SK-N-SH (cell line): ENCODE data around the gene ENOX2. TPM values are rescaled to one million over a fixed set of nuclear protein-coding genes. Genes with fewer than 3 reads are reported as not detected.
"Not testable (repeated sequence)": the region's sequence is repeated elsewhere in the genome, so short reads cannot be mapped to it uniquely, and the experiment has no call there.

Experiments used
- CTCF ChIA-PET: fragments of 300-600, 350-600 bp; formaldehyde crosslinking; extraction: SDS; loops from one replicate; lab custom pipeline; 2021; lab: Yijun Ruan, JAX
- POLR2A ChIA-PET: fragments of 350-600 bp; sonication (Branson Sonifier 250); formaldehyde crosslinking; extraction: SDS; loops from one replicate; lab custom pipeline; 2020; ENCODE audit warnings: antibody characterized with exemption, inconsistent platforms; lab: Yijun Ruan, JAX
- DNase-seq: peaks from one replicate; pipeline ENCODE4 v3.0.0; 2012
- H2AFZ ChIP-seq: fragments of 200-600 bp; sonication (generic); 2 replicates; pipeline ENCODE4 v1.8.1; 2016; ENCODE audit warnings: antibody characterized with exemption, mild to moderate bottlenecking, low read depth
- H3F3A ChIP-seq: fragments of 200-600 bp; sonication (generic); replicated peaks from 2 replicates; pipeline ENCODE3; 2016; ENCODE audit warnings: antibody characterized with exemption, mild to moderate bottlenecking; ENCODE audit not compliant: insufficient read depth
- H3K27ac ChIP-seq, 2 experiments: fragments of 200-500 bp in 1 of 2; fragments of 200-600 bp in 1 of 2; sonication (Bioruptor generic) in 1 of 2; sonication (generic), shearing (Covaris generic) in 1 of 2; 2 replicates each; pipeline versions ENCODE4 v1.5.1 to v1.6.1; 2014 to 2016; ENCODE audit warnings: low read depth in 2 of 2, inconsistent platforms in 1 of 2, low read length in 1 of 2, mild to moderate bottlenecking in 1 of 2, mixed read lengths in 1 of 2
- H3K27me3 ChIP-seq: fragments of 200-600 bp; sonication (generic), shearing (Covaris generic); 2 replicates; pipeline ENCODE4 v1.6.1; 2016; ENCODE audit warnings: mixed run types; ENCODE audit not compliant: insufficient read depth
- H3K36me3 ChIP-seq, 2 experiments: fragments of 200-500 bp in 1 of 2; fragments of 200-600 bp in 1 of 2; sonication (Bioruptor generic) in 1 of 2; sonication (generic) in 1 of 2; replicated peaks in 1 of 2; 2 replicates each; pipeline versions ENCODE3 to v1.5.1; 2014 to 2016; ENCODE audit warnings: low read length in 1 of 2, mild to moderate bottlenecking in 1 of 2; ENCODE audit not compliant: insufficient read depth in 2 of 2, control insufficient read depth in 1 of 2
- H3K4me1 ChIP-seq, 2 experiments: fragments of 200-500 bp in 1 of 2; fragments of 200-600 bp in 1 of 2; sonication (Bioruptor generic) in 1 of 2; sonication (generic), shearing (Covaris generic) in 1 of 2; 2 replicates each; pipeline versions ENCODE4 v1.5.1 to v1.6.1; 2014 to 2016; ENCODE audit warnings: low read depth in 1 of 2, low read length in 1 of 2, mixed run types in 1 of 2; ENCODE audit not compliant: insufficient read depth in 2 of 2, control insufficient read depth in 1 of 2
- H3K4me2 ChIP-seq: fragments of 200-600 bp; sonication (generic), shearing (Covaris generic); 2 replicates; pipeline ENCODE4 v1.6.1; 2017; ENCODE audit warnings: mixed run types
- H3K4me3 ChIP-seq, 2 experiments: fragments of 200-500 bp in 1 of 2; fragments of 200-600 bp in 1 of 2; sonication (Bioruptor generic) in 1 of 2; sonication (generic), shearing (Covaris generic) in 1 of 2; 2 replicates each; pipeline versions ENCODE4 v1.5.1 to v1.8.1; 2014 to 2016; ENCODE audit warnings: low read depth in 2 of 2, inconsistent platforms in 1 of 2, low read length in 1 of 2, mild to moderate bottlenecking in 1 of 2, mixed read lengths in 1 of 2, moderate library complexity in 1 of 2
- H3K79me2 ChIP-seq: fragments of 200-600 bp; sonication (generic); 2 replicates; pipeline ENCODE4 v1.8.1; 2017; ENCODE audit warnings: mild to moderate bottlenecking; ENCODE audit not compliant: insufficient read depth
- H3K9ac ChIP-seq: fragments of 200-600 bp; sonication (generic); 2 replicates; pipeline ENCODE4 v1.6.1; 2017; ENCODE audit warnings: mixed run types
- H3K9me2 ChIP-seq: fragments of 200-600 bp; sonication (generic); 2 replicates; pipeline ENCODE4 v1.6.1; 2017; ENCODE audit warnings: mixed run types
- H3K9me3 ChIP-seq: fragments of 200-600 bp; sonication (generic); 2 replicates; pipeline ENCODE4 v1.6.1; 2017; ENCODE audit warnings: mixed run types, mild to moderate bottlenecking, moderate library complexity
- H4K20me1 ChIP-seq: fragments of 200-600 bp; sonication (generic); 2 replicates; pipeline ENCODE4 v1.6.1; 2017; ENCODE audit warnings: mild to moderate bottlenecking, mixed run types; ENCODE audit not compliant: insufficient read depth
- WGBS: methylation state at CpG from one replicate; pipeline ENCODE4 v1.1.6; 2017; ENCODE audit warnings: low lambda C conversion rate; 5-methylcytosine and 5-hydroxymethylcytosine counted together
- polyA plus RNA-seq, 3 experiments: library from polyadenylated mRNA; depleted of rRNA; stranded (reverse); fragments of >200 nt; gene quantifications; 2 replicates each; pipeline ENCODE4 v1.2.3, GENCODE V29; 2012
- TF ChIP-seq, protein P1 (sequence below): IDR thresholded peaks from 2 replicates; pipeline ENCODE4 v1.4.0; 2012; ENCODE audit warnings: low read depth, borderline replicate concordance

Gene ENOX2
- polyA plus RNA-seq, 1 of the 3 experiments (the other 2 are of a cell fraction) = 8.8 TPM

DNA sequence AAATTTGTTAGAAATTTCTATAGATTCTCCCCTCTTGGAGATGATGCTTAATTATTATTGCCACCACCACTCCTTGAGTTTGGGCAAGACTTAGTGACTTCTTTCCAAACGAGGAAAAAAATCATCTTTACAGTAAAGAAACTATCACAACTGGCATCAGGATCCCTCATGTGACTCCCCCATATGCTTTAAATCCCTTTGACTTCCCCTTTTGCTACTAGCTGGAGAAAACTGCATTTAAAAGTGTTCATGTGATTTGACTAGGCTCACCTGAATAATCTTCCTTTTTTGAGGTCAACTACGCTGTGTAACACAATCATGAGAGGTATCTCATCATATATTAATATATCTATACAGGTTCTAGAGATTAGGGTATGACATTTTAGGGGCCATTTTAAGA is 30.3 kb upstream of the ENOX2 start:
- POLR2A ChIA-PET = no interaction called here
- Histone ChIP-seq H2AFZ (no peak overlapping the region), H3K4me1 (no peaks in the 10 kb centered on the region), H3K4me2 (no peak overlapping the region), H3K4me3 (no peak overlapping the region), H3K27me3 (no peaks in the 10 kb centered on the region), H3K9ac (no peak overlapping the region), H3F3A (no peaks in the 10 kb centered on the region), H3K27ac (no peak overlapping the region), H3K9me2 (no peaks in the 10 kb centered on the region), H3K9me3 (no peaks in the 10 kb centered on the region; the same call in 1 of the 2 replicates)
- no peak for DNase-seq
- WGBS = 22% methylated on average over 2 of the region's 2 CpGs
- TF ChIP-seq, protein P1, sequence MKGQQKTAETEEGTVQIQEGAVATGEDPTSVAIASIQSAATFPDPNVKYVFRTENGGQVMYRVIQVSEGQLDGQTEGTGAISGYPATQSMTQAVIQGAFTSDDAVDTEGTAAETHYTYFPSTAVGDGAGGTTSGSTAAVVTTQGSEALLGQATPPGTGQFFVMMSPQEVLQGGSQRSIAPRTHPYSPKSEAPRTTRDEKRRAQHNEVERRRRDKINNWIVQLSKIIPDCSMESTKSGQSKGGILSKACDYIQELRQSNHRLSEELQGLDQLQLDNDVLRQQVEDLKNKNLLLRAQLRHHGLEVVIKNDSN = no peak
- TF ChIP-seq, all 33 proteins: peak for 0
- CTCF ChIA-PET = no interaction called here
- no peaks in the 10 kb centered on the region for H4K20me1 ChIP-seq
- H3K79me2 ChIP-seq = no peaks in the 10 kb centered on the region
- no peaks in the 10 kb centered on the region for H3K36me3 ChIP-seq

DNA sequence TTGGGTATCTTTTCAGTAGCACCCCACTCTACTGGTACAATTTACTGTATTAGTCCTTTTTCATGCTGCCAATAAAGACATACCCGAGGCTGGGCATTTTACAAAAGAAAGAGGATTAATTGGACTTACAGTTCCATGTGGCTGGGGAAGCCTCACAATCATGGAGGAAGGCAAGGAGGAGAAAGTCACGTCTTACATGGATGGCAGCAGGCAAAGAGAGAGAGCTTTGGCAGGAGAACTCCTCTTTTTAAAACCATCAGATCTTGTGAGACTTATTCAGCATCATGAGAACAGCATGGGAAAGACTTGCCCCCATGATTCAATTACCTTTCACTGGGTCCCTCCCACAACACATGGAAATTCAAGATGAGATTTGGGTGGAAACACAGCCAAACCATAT is 17.4 kb upstream of the ENOX2 start:
- H3K4me1 ChIP-seq, H3K4me3 ChIP-seq, H3K36me3 ChIP-seq, H3K9me3 ChIP-seq, H4K20me1 ChIP-seq, H3K27me3 ChIP-seq, H3K9ac ChIP-seq, H3K4me2 ChIP-seq, H3F3A ChIP-seq, H3K9me2 ChIP-seq, DNase-seq, H2AFZ ChIP-seq, H3K27ac ChIP-seq, POLR2A ChIA-PET, H3K79me2 ChIP-seq: not testable (repeated sequence)
- CTCF ChIA-PET = interaction anchor here (2.1 kb wide), 1 partner anchor 345 kb away, joined by 5 read pairs; no protein-coding TSS in a partner anchor
- 3% methylated on average over 2 of the region's 2 CpGs for WGBS

DNA sequence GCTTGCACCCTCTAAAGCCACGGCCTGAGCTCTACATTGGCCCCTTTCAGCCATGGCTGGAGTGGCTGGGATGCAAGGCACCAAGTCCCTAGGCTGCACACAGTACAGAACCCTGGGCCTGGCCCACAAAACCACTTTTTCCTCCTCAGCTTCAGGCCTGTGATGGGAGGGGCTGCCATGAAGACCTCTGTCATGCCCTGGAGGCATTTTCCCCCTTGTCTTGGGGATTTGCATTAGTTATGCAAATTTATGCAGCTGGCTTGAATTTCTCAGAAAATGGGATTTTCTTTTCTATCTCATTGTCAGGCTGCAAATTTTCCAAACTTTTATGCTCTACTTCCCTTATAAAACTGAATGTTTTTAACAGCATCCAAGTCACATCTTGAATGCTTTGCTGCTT is 16.7 kb upstream of the ENOX2 start:
- H3K27ac ChIP-seq, H3K4me3 ChIP-seq, H3K4me2 ChIP-seq, H3K9me2 ChIP-seq, DNase-seq, H4K20me1 ChIP-seq, H2AFZ ChIP-seq, H3K9ac ChIP-seq, H3F3A ChIP-seq, POLR2A ChIA-PET, H3K9me3 ChIP-seq, H3K36me3 ChIP-seq, H3K79me2 ChIP-seq, H3K27me3 ChIP-seq, H3K4me1 ChIP-seq: not testable (repeated sequence)
- CTCF ChIA-PET = interaction anchor here (0.9 to 2.1 kb wide), 2 partner anchors 344 to 526 kb away, joined by 3 to 5 read pairs; no protein-coding TSS in a partner anchor
- 0% methylated on average over 1 of the region's 1 CpG for WGBS

DNA sequence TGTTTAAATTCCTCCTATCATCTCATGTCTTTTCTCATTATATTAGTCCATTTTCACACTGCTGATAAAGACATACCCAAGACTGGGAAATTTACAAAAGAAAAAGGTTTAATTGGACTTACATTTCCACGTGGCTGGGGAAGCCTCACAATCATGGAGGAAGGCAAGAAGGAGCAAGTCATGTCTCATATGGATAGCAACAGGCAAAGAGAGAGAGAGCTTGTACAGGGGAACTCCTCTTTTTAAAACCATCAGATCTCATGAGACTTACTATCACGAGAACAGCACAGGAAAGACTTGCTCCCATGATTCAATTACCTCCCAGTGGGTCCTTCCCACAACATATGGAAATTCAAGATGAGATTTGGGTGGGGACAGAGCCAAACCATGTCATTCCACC is 15.5 kb upstream of the ENOX2 start:
- H3K4me2 ChIP-seq, DNase-seq, H4K20me1 ChIP-seq, H3F3A ChIP-seq, H2AFZ ChIP-seq, H3K36me3 ChIP-seq, H3K27me3 ChIP-seq, H3K9ac ChIP-seq, POLR2A ChIA-PET, H3K4me3 ChIP-seq, H3K79me2 ChIP-seq, H3K27ac ChIP-seq, H3K9me3 ChIP-seq, H3K9me2 ChIP-seq, H3K4me1 ChIP-seq: not testable (repeated sequence)
- WGBS = 10% methylated on average over 2 of the region's 2 CpGs
- CTCF ChIA-PET = interaction anchor here (1.5 to 7.9 kb wide), 5 partner anchors 25 to 715 kb away, joined by 3 to 82 read pairs (median 6); no protein-coding TSS in a partner anchor
